H4 (cell line): Measurements from ENCODE around the gene LRP11. TPM values are rescaled to one million over a fixed set of nuclear protein-coding genes. Genes with fewer than 3 reads are reported as not detected.
"Not testable (repeated sequence)": the region's sequence is repeated elsewhere in the genome, so short reads cannot be mapped to it uniquely, and the experiment has no call there.

Experiments used
- DNase-seq: peaks from one replicate; pipeline ENCODE4 v3.0.0-alpha.2; 2015; ENCODE audit warnings: low spot score
- total RNA-seq: library from RNA; depleted of rRNA; stranded (reverse); fragments of >200 nt; shearing (Covaris generic); gene quantifications from 2 replicates; pipeline ENCODE4 v1.2.3, GENCODE V29; 2014; rRNA removed

LRP11 gene, protein sequence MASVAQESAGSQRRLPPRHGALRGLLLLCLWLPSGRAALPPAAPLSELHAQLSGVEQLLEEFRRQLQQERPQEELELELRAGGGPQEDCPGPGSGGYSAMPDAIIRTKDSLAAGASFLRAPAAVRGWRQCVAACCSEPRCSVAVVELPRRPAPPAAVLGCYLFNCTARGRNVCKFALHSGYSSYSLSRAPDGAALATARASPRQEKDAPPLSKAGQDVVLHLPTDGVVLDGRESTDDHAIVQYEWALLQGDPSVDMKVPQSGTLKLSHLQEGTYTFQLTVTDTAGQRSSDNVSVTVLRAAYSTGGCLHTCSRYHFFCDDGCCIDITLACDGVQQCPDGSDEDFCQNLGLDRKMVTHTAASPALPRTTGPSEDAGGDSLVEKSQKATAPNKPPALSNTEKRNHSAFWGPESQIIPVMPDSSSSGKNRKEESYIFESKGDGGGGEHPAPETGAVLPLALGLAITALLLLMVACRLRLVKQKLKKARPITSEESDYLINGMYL
- total RNA-seq, result 36.8 and 37.0 TPM in 2 replicates

DNA sequence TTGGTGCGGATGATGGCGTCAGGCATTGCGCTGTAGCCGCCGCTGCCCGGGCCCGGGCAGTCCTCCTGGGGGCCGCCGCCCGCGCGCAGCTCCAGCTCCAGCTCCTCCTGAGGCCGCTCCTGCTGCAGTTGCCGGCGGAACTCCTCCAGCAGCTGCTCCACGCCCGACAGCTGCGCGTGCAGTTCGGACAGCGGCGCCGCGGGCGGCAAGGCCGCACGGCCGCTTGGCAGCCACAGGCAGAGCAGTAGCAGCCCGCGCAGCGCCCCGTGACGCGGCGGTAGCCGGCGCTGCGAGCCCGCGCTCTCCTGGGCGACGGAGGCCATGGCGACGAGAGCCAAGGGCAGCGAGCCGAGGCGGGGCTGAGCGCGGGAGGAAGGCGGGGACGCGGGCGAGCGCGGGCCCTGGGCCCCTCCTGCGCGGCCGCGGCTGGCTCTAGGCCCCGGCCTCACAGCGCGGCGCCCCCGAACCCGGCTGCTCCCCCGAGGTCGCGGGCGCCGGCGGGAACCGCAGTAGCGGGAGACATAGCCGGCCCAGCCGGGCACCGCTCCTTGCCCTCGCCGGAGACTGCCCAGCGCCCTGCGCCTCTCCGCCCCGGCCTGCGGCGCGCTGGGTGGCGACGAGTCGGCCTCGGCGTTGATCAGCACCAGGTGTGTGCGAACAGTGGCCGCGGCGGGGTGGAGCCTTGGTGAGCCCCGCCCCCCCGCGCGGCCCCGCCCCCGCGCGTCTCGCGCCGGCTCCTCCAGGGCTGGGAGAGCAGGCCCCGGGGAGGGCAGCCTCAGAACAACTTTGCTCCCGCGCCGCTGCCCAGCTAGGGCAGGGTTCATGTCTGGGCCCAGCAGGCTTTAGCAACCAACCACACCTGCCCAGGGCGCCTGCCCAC lies at the start of gene LRP11:
Gene LRP11 (minus strand): TSS at position 662 of the 880 bp plus-strand sequence. CDS start 339 bp downstream, at position 323.
- peak; percentile 61 for DNase-seq

DNA sequence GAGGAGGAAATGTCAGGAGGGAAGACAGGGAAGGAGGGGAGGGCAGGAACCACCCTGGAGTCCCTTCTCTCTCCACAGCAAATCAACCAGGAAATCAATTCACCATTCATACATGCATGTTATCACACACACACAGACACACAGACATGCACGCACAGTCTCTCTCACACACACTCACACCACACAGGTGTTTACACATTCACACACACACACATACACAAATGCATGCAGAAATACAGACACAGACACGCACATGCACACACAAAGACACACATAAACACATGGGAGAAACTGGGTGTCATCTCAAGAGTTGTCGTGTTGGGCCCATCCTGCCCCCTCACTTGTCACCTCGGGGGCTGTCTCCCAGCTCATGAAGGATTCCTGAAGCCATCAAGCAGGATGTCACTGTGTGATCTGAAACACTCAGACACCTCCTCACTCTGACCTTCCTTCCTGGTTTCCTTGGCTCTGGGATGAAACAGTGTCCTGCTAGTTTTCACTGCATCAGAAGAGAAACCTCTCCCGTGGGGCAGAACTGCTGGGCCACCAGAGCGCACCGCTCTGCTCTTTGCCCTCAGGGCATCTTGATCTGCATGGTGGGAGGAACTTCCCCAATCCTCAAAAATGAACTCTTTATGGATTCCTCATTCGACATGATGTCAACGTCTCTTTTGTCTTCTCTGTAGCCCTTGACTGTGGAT lies 49.5 kb upstream of the LRP11 start:
- no peak for DNase-seq

DNA sequence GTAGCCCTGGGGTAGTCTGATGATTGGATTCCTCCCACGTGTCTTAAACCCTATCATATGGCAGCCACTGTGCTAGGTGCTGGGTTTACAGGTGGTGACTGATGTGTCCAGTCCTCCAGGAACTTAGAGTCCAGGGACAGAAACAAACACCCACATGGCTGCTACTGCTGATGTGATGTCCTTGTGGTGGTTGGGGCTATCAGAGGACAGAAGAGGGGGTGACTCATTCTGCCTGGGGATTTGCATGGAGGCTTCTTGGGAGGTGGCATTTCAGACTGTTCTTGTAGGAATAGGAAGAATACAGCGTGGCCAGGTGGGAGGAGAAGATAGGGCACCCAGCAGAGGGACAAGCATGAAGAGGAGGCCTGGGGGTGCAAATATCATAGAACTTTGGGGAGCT lies 48.9 kb upstream of the LRP11 start:
- DNase-seq, result no peak

DNA sequence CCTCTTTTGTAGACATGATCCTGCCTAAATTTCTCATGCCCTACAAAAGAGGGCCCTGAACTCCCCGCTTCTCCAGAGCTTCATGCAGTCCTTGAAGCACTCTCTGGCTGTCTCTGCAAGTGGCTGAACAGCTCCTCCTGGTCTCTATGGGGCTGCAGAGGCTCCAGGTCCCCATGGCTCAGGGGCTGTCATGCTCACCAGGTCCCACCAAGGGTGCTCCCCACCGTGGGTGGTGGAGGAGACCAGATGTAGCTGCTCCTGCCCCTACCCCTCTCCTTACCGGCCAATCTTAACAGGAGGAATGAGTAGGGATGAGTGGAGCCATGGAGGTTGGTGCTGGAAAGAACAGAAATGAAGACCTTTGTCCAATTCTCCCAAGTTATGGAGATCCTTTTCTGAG lies 48.5 kb upstream of the LRP11 start:
- not testable (repeated sequence) for DNase-seq

DNA sequence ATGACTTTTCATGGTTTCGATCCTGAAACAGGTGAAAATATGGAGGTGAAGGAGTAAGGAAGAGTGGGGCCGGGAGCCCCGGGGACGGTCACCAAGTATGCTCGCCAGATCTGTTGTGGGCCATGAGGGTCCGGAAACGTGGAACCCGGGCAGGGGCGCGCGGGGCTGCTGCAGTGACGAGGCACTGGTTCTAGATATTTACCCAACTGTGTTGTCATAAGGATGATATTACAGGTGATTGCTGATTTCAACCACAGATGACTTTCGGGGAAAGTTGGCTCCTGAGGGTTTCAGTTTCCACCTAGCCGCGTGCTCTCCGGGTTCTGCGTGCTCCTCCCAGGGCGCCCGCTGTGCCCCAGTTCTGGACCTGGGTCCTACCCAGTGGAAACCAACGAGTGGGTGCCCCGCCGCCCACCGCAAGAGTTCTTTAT lies 46.6 kb upstream of the LRP11 start:
- no peak for DNase-seq

DNA sequence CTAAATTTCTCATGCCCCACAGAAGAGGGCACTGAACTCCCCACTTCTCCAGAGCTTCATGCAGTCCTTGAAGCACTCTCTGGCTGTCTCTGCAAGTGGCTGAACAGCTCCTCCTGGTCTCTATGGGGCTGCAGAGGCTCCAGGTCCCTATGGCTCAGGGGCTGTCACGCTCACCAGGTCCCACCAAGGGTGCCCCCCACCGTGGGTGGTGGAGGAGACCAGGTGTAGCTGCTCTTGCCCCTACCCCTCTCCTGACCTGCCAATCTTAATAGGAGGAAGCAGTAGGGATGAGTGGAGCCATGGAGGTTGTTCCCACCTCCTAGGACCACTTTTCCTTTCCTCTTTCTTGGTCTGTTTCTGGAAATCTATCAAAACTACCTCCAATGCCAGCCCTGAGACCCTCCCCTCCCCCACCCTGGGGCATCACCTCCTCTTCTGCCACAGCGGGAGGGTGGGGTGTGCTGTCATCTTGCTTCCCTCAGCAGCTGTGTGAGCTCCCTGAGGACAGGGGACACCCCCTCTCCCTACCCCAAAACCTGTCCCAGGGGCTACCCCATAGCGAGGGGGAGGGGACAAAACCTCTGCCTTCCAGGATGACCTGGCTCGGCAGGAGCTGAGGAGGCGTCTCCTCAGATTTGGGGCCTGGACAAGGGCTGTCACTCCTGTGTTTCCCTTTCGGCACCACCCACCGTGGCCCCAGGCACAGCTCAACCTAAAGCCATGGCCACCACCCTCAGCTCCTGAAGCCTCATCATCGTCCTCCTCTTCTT lies 45.7 kb upstream of the LRP11 start:
- DNase-seq, result no peak

DNA sequence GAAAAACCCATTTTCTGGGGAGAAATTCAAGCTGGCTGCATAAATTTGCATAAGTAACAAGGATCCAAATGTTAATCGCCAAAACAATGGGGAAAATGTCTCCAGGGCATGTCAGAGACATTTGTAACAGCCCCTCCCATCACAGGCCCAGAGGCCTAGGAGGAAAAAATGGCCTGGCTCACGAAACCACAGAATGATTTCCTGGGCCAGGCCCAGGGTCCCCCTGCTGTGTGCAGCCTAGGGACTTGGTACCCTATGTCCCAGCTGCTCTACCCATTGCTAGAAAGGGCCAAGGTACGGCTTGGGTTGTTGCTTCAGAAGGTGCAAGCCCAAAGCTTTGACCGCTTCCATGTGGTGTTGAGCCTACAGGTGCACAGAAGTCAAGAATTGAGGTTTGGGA lies 44.3 kb upstream of the LRP11 start:
- not testable (repeated sequence) for DNase-seq

DNA sequence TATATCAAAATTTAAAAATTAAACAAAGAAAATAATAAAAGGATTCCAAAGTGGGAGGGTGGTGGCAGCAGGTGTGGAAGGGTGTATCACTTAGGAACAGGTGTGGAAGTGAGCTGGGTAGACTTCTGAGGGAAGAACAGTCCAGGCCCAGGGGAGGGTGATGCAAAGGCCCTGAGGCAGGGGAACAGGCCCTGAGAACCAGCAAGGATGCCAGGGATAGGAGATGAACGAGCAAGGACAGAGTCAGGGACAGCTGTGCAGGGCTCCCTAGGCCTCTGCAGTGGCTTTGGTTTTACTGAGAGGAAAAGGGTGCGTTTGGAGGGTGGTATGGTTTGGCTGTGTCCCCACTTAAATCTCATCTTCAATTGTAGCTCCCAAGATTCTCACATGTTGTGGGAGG lies 43.2 kb upstream of the LRP11 start:
- no peak for DNase-seq

DNA sequence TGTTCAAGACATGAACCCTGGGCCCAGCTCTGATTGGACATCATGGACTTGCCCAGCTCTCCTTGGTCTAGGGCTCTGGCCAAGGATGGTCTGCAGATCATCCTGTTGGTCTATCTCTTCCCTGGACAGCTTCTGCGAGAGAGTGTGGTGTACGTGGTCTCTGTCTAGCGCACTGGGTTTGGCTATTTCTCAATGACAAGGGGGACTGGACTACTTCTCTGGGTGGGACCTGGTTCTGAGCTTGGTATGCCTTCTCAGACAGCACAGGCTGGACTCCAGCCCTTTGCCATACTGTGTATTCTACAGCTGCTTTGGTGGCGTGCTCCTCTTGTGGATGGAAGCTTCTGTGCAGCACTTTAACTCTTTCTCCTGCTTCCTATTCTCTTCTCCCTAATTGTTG lies 42.2 kb upstream of the LRP11 start:
- no peak for DNase-seq

DNA sequence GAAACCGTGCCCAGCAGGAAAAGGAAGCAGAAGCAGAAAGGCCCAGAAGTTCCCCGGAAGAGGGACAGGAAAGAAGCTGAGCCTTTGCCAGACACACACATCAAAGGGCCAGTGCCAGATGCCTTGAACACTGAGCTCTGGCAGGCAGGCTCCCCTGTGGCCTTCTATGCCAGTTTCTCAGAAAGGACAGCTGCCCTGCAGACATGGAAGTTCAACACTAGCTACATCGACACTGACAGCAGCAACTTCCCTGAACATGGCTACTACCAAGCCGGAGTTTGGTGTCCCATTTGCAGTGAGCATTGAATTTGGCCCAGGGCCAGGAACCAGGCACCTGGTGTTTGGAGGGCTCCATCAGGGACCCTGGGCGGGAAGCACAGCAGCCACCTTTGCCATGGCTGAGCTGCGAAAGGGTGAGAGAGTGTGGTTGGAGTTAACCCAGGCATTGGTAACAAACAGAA lies 41.8 kb upstream of the LRP11 start:
- DNase-seq, result no peak

DNA sequence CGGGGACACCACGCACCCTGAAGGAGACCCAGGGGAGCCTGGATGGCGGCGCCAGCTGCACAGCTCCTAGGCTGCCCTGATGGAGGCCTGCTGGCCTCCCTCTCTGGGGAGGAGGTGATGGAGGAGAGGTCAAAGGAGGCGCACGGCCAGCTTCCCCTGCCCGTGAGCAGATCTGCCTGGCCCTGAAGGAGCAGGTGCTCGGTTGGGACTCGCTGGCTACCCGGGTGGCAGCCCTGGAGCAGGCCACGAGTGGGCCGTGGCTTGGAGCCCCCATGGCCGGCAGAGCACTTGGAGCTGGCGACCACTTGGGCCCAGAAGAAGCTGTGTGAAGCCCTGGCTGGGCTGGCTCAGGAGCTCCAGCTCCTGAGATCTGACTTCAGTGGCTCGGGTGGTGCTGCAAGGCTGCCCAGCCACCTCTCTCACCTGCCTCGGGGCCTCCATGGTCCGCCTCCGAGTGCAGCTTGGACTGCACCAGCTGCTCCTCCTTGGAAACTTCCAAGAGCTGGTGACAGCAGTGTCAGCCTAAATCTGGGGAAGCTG lies 41.3 kb upstream of the LRP11 start:
- no peak for DNase-seq

DNA sequence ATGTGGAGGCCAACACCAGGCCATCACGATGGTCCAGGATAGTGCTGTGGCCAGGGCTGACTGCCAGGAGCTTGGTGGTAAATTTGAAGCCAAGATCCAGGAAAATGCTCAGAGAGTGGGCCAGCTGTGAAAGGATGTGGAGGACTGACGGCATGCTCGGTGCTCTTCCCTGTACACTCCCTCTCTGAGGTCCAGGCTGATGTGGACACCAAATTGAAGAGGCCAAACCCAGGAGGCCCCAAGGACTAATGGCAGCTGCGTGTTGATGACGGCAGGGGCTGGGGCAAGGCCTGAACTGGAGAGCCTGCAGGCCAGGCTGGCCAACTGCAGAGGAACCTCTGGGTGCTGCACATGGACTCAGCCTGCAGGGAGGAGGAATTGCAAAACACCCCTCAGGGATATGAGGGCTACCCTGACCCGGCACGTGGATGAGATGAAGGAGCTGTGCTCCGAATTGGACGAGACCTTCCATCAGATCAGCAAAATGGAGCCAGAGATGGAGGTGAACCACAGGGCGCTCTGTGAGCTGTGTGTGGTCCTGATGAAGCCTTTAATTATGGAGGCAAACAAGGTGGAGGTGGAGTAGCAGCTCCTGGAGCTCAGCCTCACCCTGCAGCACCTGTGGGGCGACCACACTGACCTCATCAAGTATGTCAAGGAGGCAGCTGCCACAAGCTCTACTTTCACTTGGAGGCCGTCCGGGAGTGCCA lies 40.7 kb upstream of the LRP11 start:
- no peak for DNase-seq

DNA sequence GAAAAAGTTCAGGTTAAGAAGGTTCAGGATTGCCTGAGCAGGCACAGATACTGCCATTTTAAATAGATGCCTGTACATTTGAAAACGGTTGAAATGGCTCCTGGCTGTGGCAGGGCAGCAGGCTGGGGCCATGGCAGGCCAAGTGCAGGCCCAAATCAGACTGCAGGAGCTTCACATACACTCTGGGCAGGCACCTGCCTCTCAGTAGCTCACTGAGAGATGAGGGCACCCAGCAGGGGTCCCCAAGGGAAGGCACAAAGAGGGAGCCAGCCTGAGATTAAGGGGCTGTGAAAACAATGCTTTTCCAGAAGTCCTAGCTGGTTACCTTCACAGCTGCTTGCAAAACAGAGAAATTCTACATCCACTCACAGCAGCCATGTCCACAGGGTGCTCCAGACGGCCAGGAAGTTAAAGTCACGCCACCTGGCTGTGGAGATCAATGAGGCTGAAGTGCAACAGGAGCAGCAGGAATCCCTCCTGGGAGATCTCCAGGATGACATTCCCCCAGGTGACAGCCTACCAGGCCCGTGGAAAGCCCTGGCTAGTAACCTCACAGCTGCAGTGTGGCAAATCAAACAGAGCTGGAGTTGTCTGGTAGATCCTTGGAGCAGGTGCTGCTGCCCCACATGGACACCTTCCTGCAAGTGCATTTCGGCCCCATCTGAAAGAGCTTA lies 39.9 kb upstream of the LRP11 start:
- no peak for DNase-seq

DNA sequence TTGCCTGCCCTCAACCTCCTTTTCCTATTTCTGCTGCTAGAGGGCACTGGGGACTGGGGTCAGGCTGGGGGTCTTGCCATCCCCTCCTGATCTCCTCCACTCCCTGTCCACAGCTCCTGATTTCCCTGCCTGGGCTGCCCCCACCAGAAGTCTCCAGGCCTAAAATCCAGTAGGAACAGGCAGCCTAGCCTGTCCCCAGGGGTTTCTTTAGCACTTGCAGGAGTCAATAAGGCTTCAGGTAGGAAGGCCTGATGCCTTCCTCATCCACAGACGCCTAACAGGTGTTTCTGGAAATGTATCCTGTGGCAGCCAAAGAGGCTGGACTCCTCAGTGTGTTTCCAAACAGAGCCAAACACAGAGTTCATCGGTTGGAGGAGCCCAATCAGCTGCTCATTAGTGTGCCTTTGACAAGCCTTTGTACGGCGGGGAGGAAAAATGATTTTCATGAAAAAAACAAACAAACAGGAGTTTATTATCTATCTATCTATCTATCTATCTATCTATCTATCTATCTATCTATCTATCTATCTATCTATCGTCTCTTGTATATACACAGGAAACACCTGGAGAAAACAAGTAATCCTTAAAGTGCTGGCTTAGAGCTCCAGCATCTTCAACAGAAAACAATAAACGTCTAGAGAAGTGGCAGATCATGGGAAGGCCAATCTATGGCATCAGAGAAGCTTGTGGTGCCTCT lies 37.4 kb upstream of the LRP11 start:
- DNase-seq, result no peak

DNA sequence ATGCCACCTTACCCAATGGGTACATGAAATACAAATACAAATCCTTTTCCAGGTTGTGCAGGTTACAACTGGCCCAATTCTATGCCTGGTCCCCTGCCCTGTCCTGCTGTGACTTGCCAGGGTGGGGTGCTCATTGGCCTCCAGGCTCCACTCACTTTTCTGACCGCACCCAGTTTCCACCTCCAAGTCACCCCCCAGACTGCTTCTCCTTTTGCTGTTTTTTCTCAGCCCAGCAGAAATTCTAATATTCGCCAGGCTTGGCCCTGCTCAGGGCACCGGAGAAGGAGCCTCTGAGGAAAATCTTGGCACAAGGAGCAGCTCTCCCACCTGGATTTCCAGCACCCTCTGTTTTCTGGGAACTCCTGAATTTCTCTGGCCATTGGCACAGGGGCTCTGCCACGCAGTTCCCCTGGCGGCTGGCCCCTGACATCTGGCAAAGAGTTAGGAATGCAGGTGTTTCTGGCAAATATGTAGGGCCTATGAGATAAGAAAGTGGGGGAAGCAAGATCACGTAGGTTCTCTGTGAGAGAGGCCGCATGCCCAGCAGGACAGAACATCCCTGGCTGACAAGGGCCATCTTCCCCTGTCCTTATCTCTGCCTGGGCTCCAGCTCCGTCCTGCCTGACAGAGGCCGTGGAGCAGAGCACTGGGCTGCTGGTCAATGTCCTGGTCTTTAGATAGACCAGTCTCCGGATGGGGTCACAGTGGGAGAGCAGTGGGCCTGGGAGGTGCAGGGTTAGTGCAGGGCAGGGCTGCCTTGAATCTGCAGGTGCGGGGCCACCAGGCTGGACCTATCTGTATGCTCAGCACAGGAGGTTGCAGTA lies 36.7 kb upstream of the LRP11 start:
- DNase-seq, result no peak

DNA sequence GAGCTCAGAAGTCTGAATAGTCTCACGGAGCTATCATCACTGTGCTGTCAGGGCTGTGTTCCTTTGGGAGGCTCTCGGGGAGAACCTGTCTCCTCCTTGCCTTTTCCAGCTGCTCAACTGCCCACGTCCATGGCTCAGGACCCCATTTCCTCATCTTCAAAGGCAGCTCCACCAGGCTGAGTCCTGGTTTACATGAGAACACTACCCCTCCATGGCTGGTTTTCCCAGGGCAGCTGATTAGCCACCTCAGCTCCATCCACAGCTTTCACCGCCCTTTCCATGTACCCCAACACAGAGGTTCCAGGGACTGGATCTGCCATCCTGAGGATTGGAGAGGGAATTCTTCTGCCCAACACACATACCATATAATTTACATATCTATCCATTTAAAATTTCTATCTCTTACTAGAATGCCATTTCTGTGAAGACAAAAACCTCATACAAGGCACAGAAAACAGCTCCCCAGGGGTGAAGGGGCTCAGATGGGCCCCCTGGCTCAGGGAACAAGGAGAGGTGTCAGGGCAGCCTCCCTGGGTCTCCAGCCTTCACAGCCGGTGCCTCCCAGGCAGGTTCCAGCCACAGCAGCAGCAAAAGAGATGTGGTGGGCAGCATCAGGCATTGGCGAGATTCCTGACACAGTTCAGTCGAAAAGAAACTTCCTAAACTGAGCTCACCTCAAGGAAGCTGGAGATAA lies 35.9 kb upstream of the LRP11 start:
- DNase-seq, result no peak

DNA sequence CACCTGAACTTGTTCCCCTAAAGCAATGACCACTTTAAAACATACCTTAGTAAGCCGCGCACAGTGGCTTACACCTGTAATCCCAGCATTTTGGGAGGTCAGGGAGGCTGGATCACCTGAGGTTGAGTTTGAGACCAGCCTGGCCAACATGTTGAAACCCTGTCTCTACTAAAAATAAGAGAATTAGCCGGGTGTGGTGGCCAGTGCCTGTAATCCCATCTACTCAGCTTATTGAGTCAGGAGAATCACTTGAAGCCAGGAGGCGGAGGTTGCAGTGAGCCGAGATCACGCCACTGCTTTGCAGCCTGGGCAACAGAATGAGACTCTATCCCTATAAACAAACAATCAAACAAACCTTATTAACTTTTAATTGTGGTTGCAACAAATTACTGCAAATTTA lies 35.3 kb upstream of the LRP11 start:
- no peak for DNase-seq
